Uterus (tissue), 2 donors: ENCODE data around the gene OR1Q1.

Experiments used
- CTCF ChIP-seq, 4 experiments: fragments of 200-600 bp in 2 of 4; fragments of 450-650 bp in 2 of 4; sonication (generic) in 2 of 4; IDR thresholded peaks; one replicate each; pipeline ENCODE4 v1.5.1; 2016 to 2019; ENCODE audit warnings: antibody characterized with exemption in 4 of 4, mild to moderate bottlenecking in 2 of 4, moderate library complexity in 1 of 4
- POLR2A ChIP-seq, 2 donors: fragments of 450-650 bp; IDR thresholded peaks; one replicate each; pipeline ENCODE4 v1.6.1; 2016; ENCODE audit warnings: antibody characterized with exemption in 2 of 2, mild to moderate bottlenecking in 1 of 2, moderate library complexity in 1 of 2

- TF ChIP-seq CTCF (IDR thresholded peaks at IDR 0.05) (no peak), POLR2A (IDR thresholded peaks at IDR 0.05) (no peak)
These were observed 43.0 kb downstream of the OR1Q1 start, which contains the start of gene OR1B1 for GRCh38 chr9:122657527-122657926.
